ENCODE results near the gene AGR2. TPM values are rescaled to one million over a fixed set of nuclear protein-coding genes. Genes with fewer than 3 reads are reported as not detected.
A peak's percentile ranks its signal among the peaks of the same experiment; 100 is the strongest.

The AGR2 gene
- total RNA-seq, 1 donor from 2014 or later = 1.7 TPM

- no peak for DNase-seq
Observed at GRCh38 chr7:16812542-16813231, 7.9 kb upstream of the AGR2 start.

DNA sequence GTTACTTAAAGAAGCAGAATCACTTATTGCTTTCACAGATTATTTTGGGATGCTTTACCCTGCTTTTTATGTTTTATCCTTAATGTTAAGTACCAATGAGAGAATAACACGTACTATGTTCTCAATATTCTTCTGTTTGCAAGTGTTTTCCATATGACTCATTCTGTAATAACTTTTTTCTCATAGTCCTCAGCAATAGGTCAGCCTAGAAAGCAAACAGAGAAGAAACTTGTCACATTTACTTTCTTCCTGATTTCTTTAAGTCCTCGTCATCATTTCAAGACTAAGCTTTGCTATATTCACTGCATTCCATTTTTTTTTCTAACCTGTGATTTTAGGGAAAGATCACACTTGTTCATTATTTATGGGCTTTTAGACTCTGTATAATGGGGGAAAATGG, 6.8 kb upstream of the AGR2 start:
- DNase-seq = no peak

GRCh38 chr7:16810573-16810972, 5.8 kb upstream of the AGR2 start:
- no peak for DNase-seq

DNA sequence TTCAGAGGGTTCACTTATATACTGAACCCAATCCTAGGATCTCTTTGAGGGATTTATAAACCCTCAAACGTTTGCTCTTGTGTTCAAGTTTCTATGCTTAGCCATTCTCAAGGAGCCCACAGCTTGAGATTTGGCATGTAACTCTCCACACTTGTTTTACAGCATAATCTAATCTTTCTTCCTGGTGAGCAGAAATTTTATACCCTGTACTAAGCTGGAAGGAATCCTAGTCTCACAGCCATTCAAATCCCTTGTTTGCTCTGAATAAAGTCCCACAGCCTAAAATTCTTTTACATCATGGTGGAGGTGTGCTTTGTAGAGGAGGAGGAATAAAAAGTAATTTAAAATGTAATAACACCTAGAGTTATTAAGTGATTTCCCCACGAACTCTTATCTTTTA, 5.3 kb upstream of the AGR2 start:
- no peak for DNase-seq

DNA sequence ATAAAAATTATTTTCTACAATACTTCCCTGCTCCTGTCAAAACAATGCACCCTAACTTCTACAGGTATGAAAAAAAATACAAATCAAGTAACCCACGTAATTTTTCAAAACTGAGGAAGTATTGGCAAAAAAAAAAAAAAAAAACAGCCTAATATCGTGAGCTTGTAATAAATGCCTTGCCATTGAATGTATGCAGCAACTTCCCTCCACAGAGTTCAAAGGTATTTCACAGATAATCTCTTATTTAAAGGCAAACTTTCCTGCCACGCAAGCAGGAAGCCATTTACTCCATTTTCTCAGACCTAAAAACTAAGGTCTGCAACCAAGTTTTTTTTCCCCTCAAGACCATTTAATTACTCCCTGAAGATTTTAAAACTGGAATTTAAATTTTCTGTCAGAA, 642 bp upstream of the AGR2 start:
- no peak for DNase-seq

DNA sequence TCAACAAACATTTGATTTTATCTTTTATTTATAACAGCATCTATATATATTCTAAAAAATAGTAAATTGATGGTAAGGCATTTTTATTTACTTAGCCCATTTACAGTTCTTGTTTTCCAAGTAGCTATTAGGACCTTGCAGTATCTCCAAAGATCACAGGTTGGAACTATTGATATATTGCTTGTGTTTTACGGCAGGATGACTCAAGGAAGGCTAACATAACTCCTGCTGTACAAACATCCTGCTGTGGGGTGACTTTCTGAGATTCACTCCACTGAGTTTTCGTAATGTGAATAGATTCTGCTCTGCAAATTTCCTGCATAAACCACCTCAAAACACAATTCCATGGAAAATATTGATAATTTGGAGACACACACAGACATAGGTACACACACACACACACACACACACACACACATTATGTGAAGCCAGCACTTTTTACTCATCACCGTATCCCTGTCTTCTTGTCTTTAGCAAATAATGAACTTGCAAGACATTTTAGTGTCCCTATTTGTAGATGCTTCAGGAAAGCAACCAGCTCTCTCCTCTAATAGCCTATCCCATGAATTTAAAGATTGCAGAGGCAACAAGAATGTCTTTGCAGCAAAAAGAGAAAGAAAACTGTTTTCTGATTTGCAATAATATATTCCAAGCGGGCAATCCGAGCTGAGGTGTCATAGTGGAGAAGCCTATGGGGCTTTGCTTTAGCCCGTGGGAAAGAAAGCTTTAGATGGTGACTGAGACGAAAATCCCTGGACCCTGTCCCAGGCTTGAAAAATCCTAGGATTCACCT, 722 bp downstream of the AGR2 start:
- DNase-seq = no peak

GRCh38 chr7:16803125-16803524, 1.7 kb downstream of the AGR2 start:
- no peak for DNase-seq

DNA sequence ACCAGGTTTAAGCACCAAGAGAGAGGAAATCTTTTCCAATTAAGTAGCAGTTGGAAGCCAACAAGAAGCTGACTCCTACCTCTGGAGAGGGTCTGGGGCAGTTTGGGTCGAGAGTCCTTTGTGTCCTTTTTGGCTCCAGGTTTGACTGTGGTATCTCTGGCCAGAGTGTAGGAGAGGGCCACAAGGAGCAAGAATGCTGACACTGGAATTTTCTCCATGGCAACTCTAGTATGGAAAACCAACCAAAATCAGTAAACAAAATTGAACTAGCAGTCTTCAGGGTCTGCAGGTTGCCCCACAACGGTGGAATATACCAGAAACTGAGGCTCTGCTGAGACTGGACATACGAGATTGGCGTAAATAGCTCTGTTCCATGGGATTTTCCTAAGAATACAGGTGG, 3.2 kb downstream of the AGR2 start:
- DNase-seq = no peak

DNA sequence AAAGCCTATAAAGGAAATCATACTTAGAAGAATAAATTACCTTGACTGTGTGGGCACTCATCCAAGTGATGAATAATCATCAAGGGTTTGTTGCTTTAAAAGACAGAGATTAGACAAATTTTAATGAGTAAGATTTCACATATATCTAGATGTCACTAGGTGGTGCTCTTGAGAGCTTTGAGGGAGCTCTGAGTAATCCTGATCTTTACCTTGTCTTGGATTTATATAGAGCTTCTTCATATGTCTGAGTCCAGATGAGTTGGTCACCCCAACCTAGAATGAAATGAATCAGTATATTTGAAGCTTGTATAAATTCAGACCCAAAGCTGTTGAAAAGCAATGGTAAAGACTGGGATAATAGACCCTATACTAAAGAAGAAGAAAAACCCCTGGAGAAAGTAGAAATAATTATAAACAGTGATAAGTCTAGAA, 3.7 kb downstream of the AGR2 start:
- no peak for DNase-seq

DNA sequence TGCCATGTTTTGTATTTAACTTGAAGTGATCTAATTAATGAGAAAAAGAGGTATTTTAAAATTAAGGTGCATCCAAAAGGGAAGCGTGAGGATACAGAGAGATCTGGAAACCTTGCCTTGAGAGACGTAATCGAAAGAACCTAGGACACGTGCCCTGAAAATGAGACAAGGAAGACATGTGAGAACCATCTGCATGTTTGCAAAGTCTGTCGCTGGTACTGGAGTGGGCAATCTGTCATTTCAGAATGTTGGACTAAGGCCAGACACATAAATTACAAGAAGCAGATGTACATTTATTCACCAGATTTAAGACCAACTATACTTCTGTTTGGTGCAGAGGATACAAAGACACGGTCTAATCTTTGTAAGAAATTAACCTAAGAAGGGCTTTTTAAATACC, 9.2 kb downstream of the AGR2 start:
- DNase-seq = no peak

- no peak for DNase-seq
Observed at GRCh38 chr7:16794986-16795385, 9.8 kb downstream of the AGR2 start.

DNA sequence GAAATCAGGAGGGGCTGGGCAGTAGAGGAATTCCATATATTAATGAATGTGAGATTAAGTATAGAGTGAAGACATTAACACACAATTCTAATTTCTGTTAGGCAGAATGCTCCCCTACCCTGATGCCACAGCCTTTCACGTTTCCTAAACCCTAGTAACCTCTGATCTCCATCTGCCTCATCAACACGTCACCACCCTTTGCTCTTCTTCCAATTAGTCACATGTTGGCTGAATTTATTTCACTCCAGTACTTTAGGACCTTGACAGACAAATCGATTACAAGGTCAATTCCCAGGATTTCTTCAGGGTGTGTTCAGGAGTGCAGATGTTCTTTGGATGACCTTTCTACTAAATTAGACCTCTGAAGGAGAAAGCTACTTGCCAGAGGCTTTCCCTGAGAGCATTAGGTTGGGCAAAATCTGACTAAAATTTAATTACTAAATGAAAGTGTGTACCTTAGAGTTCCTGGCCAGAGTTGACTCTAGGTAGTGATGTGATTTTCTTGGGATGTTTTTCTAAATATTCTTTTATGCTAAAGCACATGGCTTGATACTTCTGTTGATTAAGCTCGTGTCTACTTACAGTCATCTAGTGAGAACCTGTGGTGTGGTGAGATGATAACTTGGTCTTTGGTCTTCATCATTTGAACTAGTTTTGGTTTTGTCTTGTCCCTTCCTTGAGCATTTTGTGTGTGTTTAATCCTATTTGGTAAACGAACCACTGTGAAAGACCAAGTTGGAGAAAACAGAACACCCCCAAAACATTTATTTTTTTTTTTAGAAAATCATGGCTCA, 12.7 kb downstream of the AGR2 start:
- DNase-seq = no peak

- DNase-seq = no peak
Observed at GRCh38 chr7:16791071-16791470, 13.7 kb downstream of the AGR2 start.

DNA sequence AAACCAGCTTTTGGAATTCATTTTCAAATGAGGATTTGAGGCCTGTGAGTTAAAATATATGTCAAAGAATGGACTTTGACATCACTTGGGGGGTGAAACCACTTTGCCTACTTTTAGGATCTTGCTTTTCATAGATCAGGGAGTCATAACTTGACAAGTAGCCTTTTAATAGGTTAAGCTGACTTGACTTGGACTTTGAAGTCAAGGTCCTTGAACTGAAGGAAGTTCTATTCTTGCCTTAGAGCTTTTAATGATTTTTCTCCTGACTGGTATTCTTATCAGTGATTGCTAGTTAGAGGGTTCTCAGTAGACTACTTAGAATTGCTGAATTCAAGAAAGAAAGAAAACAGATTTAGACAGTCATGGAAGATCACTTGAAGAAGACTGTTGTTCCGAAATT, 17.7 kb downstream of the AGR2 start:
- DNase-seq = no peak

GRCh38 chr7:16786257-16786656, 18.5 kb downstream of the AGR2 start:
- DNase-seq = no peak

DNA sequence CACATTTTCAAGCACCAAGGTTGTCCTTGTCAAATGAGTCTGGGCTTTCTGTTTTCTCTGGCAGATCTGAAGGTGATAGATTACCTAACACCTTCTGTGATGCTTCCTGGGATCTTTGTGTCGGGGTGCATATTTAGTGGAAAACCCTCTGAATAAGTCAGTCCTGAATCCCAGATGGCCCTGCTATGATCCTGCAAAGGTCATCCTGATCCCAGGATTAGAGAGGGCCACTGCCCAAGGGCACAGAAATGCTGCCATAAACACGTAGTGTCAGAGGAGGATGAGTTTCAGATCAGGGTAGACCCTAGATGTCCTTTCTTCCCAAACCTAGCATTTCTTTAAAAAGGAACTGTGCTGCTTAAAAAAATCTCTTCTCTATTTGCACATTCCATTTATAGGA, 19.0 kb downstream of the AGR2 start:
- DNase-seq = no peak

GRCh38 chr7:16785321-16785720, 19.5 kb downstream of the AGR2 start:
- DNase-seq = no peak

DNA sequence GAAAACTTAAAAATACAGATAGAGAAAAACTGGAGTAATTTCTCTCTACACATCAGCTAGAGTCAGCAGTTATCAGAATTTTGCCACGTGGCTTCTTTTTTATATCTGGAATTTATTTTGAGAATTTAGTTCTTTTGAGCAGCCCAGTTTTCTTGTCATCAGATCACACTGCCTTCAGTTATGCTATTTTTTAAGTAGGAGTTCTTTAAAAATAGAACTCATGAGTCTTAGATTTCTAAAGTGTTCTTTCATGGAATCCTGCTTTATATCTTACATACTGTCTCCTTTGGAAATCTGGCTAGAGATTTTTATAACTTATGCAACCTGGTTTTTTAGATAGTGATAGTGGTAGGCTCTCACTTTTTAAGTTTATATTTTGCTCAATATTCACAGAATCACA, 24.2 kb downstream of the AGR2 start:
- no peak for DNase-seq

DNA sequence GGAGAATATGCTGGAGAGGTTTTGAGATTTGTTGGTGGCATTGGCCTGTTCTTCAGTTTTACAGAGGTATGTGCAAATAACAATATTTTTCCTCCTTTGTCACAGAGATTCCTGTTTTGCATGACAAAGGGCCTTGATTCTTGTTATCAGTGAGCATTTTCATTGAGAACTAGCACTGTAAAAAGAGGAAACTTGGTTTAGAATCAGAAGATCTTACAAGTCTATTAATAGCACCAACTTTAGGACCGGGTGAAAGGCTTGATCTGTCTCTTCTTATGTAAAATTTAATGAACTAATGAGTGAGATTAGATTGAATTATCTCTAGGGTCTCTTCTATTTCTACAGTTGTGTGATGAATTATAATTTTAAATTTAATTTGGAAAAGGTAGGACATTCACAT, 25.7 kb downstream of the AGR2 start:
- no peak for DNase-seq

- no peak for DNase-seq
Observed at GRCh38 chr7:16778476-16778875, 26.3 kb downstream of the AGR2 start.

- no peak for DNase-seq
Observed at GRCh38 chr7:16776053-16776452, 28.7 kb downstream of the AGR2 start.

DNA sequence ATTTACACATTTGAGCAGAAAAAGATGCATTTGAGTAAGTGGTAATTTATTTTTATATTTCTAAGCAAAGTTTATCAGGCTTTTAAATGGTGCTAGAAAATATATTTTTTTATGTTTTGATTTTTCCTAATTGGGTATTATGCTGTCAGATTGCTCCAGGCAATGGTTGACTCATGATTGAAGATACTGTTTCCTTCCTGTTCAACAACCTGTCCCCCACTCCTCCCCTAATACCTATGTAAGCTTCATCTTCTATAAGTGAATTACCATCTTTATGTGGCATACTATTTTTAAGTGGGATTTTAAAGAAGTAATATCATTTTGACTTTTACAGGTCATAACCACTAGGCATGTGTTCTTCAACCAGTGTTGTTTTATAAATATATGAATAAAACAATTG, 29.8 kb downstream of the AGR2 start:
- no peak for DNase-seq

GRCh38 chr7:16774294-16774693, 30.5 kb downstream of the AGR2 start:
- peak; percentile 21 for DNase-seq

Measured in occipital lobe (tissue), 2 donors.